ENCODE results near the gene LCN12. TPM values are rescaled to one million over a fixed set of nuclear protein-coding genes. Genes with fewer than 3 reads are reported as not detected.

The LCN12 gene
- total RNA-seq, 1 experiment from 2014 or later, result 2.1 TPM

GRCh38 chr9:136961279-136962065, 9.4 kb downstream of the LCN12 start:
- H2AK5ac ChIP-seq (ENCODE audit: insufficient read length, low read length), result no peak overlapping the region
- no peak overlapping the region for H4K8ac ChIP-seq (replicated peaks; ENCODE audit: insufficient read length, low read depth, low read length)
- no peak for DNase-seq
- peaks cover 4% of the 10 kb centered on the region in 2 experiments; a peak in 4 of 5 replicates for H3K9me3 Mint-ChIP-seq
- H3K27ac ChIP-seq (ENCODE audit: insufficient read length, low read depth, low read length), result no peak overlapping the region
- no peaks in the 10 kb centered on the region for H3K27me3 ChIP-seq (ENCODE audit: insufficient read depth, low read length)
- no peak overlapping the region for H2BK15ac ChIP-seq (ENCODE audit: low read depth, low read length)
- H3K9me3 ChIP-seq (ENCODE audit: control insufficient read depth, low read depth, low read length), result no peaks in the 10 kb centered on the region
- no peaks in the 10 kb centered on the region for H3K79me1 ChIP-seq (ENCODE audit: insufficient read depth, low read depth, low read length, poor library complexity, severe bottlenecking)
- H3K4me3 Mint-ChIP-seq, result no peak overlapping the region
- H2BK5ac ChIP-seq (ENCODE audit: insufficient read length, low read length), result no peak overlapping the region
- no peak overlapping the region for H3K56ac ChIP-seq (ENCODE audit: insufficient read length, low read depth, low read length)
- no peak overlapping the region for H3K9ac ChIP-seq (ENCODE audit: extremely low read depth, insufficient read length, low read length)
- no peak overlapping the region for H2AFZ ChIP-seq (ENCODE audit: low read length)
- WGBS (ENCODE audit: extremely low coverage, insufficient read length, low lambda C conversion rate), result no CpG with 5 or more reads among the region's 23 CpGs
- H3K23me2 ChIP-seq (ENCODE audit: insufficient read length, low read depth, low read length, poor library complexity, severe bottlenecking), result no peaks in the 10 kb centered on the region
- no peak overlapping the region for H2BK20ac ChIP-seq (ENCODE audit: low read depth, low read length, poor library complexity, severe bottlenecking)
- H4K91ac ChIP-seq (ENCODE audit: insufficient read length, low read depth, low read length), result no peak overlapping the region
- H3K27ac Mint-ChIP-seq, result no peak overlapping the region
- no peak overlapping the region for H3T11ph ChIP-seq (ENCODE audit: low read length)
- peaks cover 7 to 14% of the 10 kb centered on the region in 2 experiments for H3K4me1 Mint-ChIP-seq
- H4K5ac ChIP-seq (ENCODE audit: insufficient read length, low read depth, low read length), result no peak overlapping the region
- no peak overlapping the region for H3K18ac ChIP-seq (ENCODE audit: insufficient read length, low read depth, low read length)
- peaks cover 2% of the 10 kb centered on the region; the same call in 1 of the 2 replicates for H3K4me1 ChIP-seq (ENCODE audit: insufficient read depth, low read length)
- H3K14ac ChIP-seq (ENCODE audit: insufficient read depth, low read length), result no peak overlapping the region
- no peak for TF ChIP-seq CTCF (conservative IDR thresholded peaks at IDR 0.05)
- H3K23ac ChIP-seq (ENCODE audit: insufficient read length, low read depth, low read length), result no peak overlapping the region
- no peak overlapping the region for H2BK12ac ChIP-seq (ENCODE audit: insufficient read length, low read depth, low read length)
- H4K20me1 ChIP-seq (ENCODE audit: control insufficient read depth, insufficient read depth, insufficient read length), result peaks cover 2% of the 10 kb centered on the region
- H3K36me3 Mint-ChIP-seq (ENCODE audit: insufficient read depth in 1 of 3, low read depth in 3 of 3), result no peaks in the 10 kb centered on the region; a peak in 1 of 7 replicates
- H3K4ac ChIP-seq (ENCODE audit: low read depth, low read length), result no peak overlapping the region
- no peaks in the 10 kb centered on the region for H3K79me2 ChIP-seq (ENCODE audit: insufficient read depth, low read length)
- H3K27me3 Mint-ChIP-seq (ENCODE audit: low read depth), result peaks cover 18% of the 10 kb centered on the region
- H3K4me2 ChIP-seq (ENCODE audit: insufficient read depth, insufficient read length, low read length), result no peak overlapping the region
- H2BK120ac ChIP-seq (ENCODE audit: low read depth, low read length, poor library complexity, severe bottlenecking), result no peak overlapping the region
